Measurements from ENCODE around the gene KRT6A.
"Not testable (repeated sequence)": the region's sequence is repeated elsewhere in the genome, so short reads cannot be mapped to it uniquely, and the experiment has no call there.

The KRT6A gene

DNA sequence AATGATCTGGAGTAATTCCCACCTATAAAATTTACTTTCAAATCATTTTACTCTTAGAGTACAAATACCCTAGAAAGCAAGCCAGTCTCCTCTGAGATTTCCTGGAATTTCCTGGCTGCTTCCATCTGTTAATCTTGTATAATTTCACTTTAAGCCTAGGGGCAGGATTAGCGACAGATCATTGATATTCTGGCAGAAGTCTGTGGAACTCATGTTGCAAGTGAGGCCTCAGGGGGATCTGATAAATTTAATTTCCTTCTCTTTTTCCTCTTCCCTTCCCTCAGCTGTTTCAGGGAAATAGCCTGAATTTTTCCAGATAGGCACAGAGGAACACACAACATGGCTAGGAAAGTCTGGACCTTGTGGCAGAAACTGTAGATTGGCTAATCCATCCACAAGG lies 5.9 kb upstream of the KRT6A start:
- H3K27ac Mint-ChIP-seq, result no peak overlapping the region
- peaks cover 9% of the 10 kb centered on the region for H3K4me1 Mint-ChIP-seq
- H3K9me3 Mint-ChIP-seq, result peaks cover 2% of the 10 kb centered on the region
- peaks cover 43% of the 10 kb centered on the region for H3K27me3 Mint-ChIP-seq
- H3K36me3 Mint-ChIP-seq, result no peaks in the 10 kb centered on the region
- no peak overlapping the region for H3K4me3 Mint-ChIP-seq
- no peak for ATAC-seq

DNA sequence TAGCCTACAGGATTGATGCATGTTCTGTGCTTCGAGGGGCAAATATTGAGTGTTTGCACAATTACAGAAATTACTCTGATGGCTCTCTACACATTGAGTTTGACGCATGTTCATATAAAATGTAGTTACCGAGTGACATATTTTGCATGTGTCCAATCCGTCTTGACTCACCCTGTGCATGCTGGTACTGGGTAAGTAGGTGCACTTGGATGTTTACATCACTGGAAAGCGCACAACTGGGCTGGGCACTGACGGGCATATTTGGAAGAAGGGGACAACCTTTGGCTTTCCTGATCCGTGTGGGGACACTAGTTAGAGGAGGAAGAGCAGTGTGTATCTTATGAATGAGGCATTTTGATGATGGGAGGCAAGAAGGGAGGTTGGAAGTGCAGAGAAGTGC lies 4.9 kb upstream of the KRT6A start:
- peaks cover 53% of the 10 kb centered on the region for H3K27me3 Mint-ChIP-seq

DNA sequence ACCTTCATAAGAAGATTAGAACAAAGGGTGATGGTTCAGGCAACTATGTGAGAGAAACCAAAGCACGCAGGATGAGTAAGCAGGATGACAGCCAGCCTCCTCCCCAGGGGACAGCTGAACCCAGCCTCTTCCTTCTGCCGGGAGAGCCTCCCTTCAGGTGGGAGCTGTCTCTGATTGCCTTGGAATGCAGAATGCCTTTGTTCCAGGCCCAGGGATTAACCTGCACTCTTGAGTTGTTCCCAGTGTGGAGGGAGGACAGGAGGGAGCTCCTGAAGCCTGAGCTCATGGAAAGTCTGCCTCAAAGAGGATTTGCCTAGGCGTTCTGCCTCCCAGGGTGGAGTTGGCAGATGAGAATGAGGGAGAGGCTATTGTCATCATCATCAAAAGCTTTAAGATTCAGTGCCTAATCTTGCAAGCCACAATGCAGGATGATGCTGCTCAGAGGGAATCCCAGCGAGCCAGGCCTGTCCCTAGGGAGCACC lies 3.6 kb upstream of the KRT6A start:
- H3K27ac Mint-ChIP-seq, result no peak overlapping the region
- no peak for ATAC-seq
- H3K4me3 Mint-ChIP-seq, result no peak overlapping the region
- H3K4me1 Mint-ChIP-seq, result peaks cover 9% of the 10 kb centered on the region
- peaks cover 59% of the 10 kb centered on the region for H3K27me3 Mint-ChIP-seq
- no peaks in the 10 kb centered on the region for H3K36me3 Mint-ChIP-seq
- H3K9me3 Mint-ChIP-seq, result no peaks in the 10 kb centered on the region

More for the DNA sequence above, 4.9 kb upstream of the KRT6A start:
- H3K9me3 Mint-ChIP-seq, result no peaks in the 10 kb centered on the region
- H3K4me3 Mint-ChIP-seq, result no peak overlapping the region
- no peak for ATAC-seq
- no peak overlapping the region for H3K27ac Mint-ChIP-seq
- H3K4me1 Mint-ChIP-seq, result peaks cover 9% of the 10 kb centered on the region
- no peaks in the 10 kb centered on the region for H3K36me3 Mint-ChIP-seq

DNA sequence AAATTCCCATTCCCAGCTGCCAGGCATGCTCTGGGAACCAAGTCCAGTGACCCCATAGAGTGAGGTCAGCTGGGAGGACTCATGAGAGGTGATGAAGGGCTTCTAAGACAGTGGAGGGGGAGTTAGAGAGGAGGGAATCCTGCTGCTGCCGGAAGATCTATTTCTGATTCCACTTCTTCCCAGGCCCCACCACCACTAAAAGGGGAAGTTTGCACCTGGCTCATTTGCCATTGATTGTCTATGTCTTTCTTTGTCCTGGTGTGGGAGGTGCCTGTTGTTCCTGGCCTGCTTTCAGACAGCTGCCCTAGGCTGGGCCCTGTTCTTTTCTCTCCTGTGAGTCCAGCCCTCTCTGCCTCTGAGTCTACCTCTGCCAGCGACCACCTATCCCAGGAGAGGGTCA lies 3.0 kb upstream of the KRT6A start:
- Mint-ChIP-seq H3K9me3 (no peaks in the 10 kb centered on the region), H3K4me1 (peaks cover 9% of the 10 kb centered on the region), H3K27me3 (peaks cover 63% of the 10 kb centered on the region), H3K27ac (no peak overlapping the region), H3K36me3 (no peaks in the 10 kb centered on the region), H3K4me3 (no peak overlapping the region)
- ATAC-seq, result no peak

DNA sequence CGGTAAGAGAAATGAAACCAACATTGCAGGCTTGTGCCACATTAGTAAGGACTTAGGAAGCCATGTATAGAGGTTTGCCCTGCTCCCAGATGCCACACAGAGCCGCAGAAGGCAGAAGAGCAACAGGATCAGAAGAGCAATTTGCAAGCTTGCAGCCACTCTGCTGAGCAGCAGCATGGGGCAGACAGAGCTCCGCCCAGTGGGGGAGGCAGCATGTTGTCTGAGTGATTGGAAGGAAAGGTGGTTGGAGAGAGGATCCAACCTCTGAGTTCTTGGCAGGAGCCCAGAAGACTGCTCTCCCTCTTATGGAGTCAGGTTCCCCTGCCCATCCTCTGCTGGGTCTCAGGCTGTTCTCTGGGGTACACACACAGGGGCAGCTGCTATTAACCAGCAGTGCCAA lies 2.3 kb upstream of the KRT6A start:
- Mint-ChIP-seq H3K4me1 (peaks cover 9% of the 10 kb centered on the region), H3K36me3 (no peaks in the 10 kb centered on the region), H3K4me3 (no peak overlapping the region), H3K9me3 (no peaks in the 10 kb centered on the region), H3K27ac (no peak overlapping the region), H3K27me3 (peaks cover 66% of the 10 kb centered on the region)
- no peak for ATAC-seq

DNA sequence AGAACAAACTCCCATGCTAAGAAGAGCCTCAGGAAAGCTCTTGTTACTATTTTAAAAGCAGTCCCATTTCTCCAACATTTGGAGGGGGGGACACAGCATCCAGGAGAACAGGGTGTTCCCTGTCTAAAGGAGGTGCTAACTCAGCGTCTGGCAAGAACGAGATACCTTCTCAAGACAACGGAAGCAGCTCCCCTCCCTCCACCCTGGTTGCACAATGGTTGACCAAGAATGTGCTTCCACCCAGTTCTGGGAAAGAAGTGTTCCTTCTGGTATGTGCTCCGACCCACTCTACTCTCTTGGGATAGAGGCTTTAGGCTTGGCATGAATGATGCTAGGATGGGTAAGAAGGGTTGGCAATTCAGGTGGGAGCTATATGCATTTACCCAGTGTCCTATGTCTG lies 1.5 kb upstream of the KRT6A start:
- ATAC-seq, result no peak
- Mint-ChIP-seq H3K27ac (no peak overlapping the region), H3K4me3 (no peak overlapping the region), H3K27me3 (peaks cover 66% of the 10 kb centered on the region), H3K4me1 (peaks cover 9% of the 10 kb centered on the region), H3K36me3 (no peaks in the 10 kb centered on the region), H3K9me3 (no peaks in the 10 kb centered on the region)

DNA sequence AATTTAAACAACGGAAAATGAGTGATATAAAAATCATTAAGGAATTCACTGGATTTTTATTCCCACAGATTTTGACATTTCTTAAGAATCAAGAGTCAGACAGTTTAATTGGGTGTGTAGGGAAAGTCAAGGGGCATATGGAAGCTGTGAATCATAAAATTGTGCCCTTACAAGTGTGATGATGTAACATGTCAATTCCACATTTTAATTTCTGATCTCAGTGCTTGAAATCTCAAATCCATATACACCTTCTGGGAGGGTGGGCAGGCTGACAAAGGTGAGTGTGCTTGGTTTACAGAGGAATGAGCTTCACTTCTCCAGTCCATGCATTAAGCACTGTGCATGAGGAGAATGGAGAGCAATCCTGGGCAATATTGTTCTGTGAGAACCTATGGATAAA lies 1.0 kb upstream of the KRT6A start:
- H3K4me1 Mint-ChIP-seq, result peaks cover 9% of the 10 kb centered on the region
- no peaks in the 10 kb centered on the region for H3K9me3 Mint-ChIP-seq
- H3K36me3 Mint-ChIP-seq, result no peaks in the 10 kb centered on the region
- ATAC-seq, result no peak
- no peak overlapping the region for H3K4me3 Mint-ChIP-seq
- peaks cover 66% of the 10 kb centered on the region for H3K27me3 Mint-ChIP-seq
- H3K27ac Mint-ChIP-seq, result no peak overlapping the region

DNA sequence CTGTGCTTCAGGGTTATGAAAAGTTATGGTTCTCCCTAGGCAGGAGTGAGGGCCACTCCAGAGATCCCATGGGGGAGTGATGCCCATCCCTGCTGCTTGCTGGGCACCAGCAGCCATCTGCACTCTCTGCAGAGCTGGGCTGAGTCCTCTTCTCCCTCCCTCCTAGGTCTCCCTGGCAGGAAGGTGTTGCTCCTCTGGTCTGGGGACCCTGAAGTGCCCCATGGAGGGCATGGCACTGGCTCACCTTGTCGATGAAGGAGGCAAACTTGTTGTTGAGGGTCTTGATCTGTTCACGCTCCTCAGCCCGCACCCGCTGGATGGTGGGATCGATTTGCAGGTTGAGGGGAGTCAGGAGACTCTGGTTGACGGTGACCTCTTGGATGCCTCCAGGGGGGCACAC lies 652 bp downstream of the KRT6A start:
- not testable (repeated sequence) for H3K4me1 Mint-ChIP-seq, H3K4me3 Mint-ChIP-seq, ATAC-seq, H3K27ac Mint-ChIP-seq, H3K9me3 Mint-ChIP-seq, H3K36me3 Mint-ChIP-seq
- H3K27me3 Mint-ChIP-seq, result peaks cover 53% of the 10 kb centered on the region

DNA sequence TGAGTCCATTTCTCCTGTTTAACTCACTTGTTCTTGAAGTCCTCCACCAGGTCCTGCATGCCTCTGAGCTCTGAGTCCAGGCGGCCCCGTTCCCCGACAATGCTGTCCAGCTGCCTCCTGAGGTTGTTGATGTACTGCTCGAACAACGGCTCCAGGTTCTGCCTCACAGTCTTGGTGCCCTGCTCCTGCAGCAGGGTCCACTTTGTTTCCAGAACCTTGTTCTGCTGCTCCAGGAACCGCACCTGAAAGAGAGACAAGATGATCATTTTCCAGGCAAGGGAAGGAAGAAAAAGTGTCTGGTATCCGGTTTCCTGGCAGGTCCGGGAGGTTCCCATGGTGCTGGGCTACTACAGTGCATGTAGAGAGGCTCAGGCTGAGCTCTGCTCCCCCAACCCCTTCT lies 1.6 kb downstream of the KRT6A start:
- peaks cover 45% of the 10 kb centered on the region for H3K27me3 Mint-ChIP-seq
- not testable (repeated sequence) for H3K9me3 Mint-ChIP-seq, H3K27ac Mint-ChIP-seq, ATAC-seq, H3K4me1 Mint-ChIP-seq, H3K36me3 Mint-ChIP-seq, H3K4me3 Mint-ChIP-seq

DNA sequence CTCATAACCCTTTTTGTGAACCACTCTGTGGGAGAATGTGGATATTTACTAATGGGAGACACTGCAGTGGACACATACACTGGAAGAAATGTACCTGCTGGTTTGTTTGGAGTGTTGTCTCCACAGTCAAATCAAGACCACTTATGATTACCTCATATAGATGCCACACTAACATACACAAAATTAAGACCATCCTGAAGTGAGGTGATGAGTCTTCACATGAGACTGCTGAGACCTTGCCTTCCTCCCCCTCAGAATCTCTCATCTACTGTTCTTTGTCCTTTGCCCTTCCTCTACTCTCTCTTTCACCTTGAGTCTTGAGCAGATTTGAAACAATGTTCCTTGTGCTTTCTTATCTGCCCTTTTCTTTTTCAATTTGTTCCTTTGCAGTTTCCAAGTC lies 4.3 kb downstream of the KRT6A start:
- no peak for ATAC-seq
- Mint-ChIP-seq H3K27me3 (peaks cover 49% of the 10 kb centered on the region), H3K9me3 (peaks cover 7% of the 10 kb centered on the region), H3K27ac (no peak overlapping the region), H3K4me1 (no peaks in the 10 kb centered on the region), H3K4me3 (no peak overlapping the region), H3K36me3 (no peaks in the 10 kb centered on the region)

DNA sequence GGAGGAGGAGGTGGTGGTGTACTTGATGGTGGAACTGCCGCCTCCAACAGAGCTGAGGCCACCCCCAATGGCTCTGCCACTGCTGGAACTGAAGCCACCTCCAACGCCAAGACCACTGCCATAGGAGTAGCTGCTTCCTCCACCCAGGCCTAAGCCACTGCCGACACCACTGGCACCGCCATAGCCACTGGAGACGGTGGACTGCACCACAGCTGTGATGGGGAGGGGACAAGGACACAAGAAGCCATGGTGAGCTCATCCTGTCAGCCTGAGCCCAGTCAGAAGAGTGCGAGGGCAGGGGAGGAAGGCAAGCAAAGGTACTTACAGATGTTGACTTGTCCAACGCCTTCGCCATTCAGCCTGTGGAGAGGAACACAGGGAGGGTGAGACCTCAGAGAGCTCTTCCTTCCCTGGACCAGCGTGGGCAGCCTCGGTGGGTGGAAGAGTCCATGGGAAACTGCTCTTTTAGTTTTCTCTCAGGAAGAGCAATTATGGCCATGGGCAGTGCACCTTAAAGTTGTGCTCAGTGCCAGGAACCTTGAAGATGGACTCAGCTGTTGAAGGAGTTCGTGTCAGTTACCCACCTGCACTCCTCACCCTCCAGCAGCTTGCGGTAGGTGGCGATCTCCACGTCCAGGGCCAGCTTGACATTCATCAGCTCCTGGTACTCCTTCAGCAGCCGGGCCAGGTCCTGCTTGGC lies 5.2 kb downstream of the KRT6A start:
- H3K4me1 Mint-ChIP-seq, H3K9me3 Mint-ChIP-seq, H3K4me3 Mint-ChIP-seq, H3K27ac Mint-ChIP-seq, H3K36me3 Mint-ChIP-seq: not testable (repeated sequence)
- peaks cover 49% of the 10 kb centered on the region for H3K27me3 Mint-ChIP-seq
- ATAC-seq, result peak; percentile 17

DNA sequence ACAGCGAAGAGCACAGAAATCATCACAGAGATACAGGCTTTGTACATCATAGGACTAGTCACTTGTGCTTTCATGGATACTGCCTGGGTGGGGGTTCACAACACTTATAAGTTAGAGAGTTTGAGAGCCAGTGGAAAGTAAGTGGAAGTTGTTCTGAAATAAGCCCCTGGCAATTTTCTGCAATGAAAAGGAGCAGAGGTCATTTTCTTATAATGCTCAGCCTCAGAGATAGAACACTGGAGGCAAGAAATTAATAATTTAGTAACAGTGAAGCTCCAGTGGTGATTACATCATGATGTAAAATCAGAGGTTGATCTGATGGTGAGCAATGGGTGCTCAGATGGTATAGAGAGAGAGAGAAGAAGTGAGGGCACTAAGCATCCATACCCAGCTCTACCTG lies 5.8 kb downstream of the KRT6A start:
- H3K27ac Mint-ChIP-seq, result no peak overlapping the region
- peaks cover 7% of the 10 kb centered on the region for H3K9me3 Mint-ChIP-seq
- H3K4me3 Mint-ChIP-seq, result no peak overlapping the region

DNA sequence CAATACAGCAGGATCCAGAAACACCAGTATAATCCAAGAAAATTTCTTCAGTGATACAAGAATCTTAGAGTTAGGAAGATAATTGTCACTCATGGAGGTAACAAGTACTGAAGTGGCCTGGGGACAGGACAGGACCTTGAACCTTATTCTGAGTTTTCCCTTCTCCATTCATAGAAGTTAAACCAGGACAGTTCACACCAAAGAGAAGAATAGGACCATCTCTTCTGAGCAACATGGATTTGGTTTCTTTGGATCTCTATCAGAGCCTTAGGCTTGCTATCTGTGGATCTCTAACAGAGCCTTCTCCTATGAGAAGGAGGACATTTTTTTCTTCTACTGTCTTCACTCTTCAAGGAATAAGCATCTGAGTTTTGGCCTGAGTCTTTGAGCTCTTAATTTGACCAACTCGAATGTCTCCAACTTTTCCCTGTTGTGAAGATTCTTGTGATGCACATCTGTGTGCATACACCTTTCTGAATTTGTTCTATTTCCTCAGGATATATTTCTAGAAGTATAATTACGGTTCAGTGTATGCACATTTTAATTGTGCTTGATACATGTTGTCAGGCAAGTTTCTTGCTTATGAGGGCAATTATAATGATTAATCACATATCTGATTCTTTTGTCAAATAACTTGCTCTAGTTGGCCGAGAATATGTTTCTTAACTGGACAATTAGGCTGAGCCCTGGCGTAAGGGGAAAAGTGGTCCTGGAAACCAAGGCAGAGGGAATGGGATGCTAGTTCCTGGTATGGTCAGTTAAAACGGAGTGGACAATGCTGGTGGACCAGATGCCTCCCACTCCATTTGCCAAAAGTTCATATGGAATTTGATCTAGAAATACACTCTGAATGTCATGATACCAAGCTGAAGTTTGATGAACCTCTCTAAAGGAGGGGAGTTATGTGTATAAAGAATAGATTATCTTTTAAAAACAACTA lies 6.6 kb downstream of the KRT6A start:
- peaks cover 7% of the 10 kb centered on the region for H3K9me3 Mint-ChIP-seq
- H3K4me3 Mint-ChIP-seq, result no peak overlapping the region
- ATAC-seq, result no peak
- no peak overlapping the region for H3K27ac Mint-ChIP-seq
- no peaks in the 10 kb centered on the region for H3K36me3 Mint-ChIP-seq
- H3K27me3 Mint-ChIP-seq, result peaks cover 35% of the 10 kb centered on the region
- H3K4me1 Mint-ChIP-seq, result no peaks in the 10 kb centered on the region

More for the DNA sequence above, 5.8 kb downstream of the KRT6A start:
- Mint-ChIP-seq H3K4me1 (no peaks in the 10 kb centered on the region), H3K36me3 (no peaks in the 10 kb centered on the region), H3K27me3 (peaks cover 43% of the 10 kb centered on the region)
- ATAC-seq, result no peak

DNA sequence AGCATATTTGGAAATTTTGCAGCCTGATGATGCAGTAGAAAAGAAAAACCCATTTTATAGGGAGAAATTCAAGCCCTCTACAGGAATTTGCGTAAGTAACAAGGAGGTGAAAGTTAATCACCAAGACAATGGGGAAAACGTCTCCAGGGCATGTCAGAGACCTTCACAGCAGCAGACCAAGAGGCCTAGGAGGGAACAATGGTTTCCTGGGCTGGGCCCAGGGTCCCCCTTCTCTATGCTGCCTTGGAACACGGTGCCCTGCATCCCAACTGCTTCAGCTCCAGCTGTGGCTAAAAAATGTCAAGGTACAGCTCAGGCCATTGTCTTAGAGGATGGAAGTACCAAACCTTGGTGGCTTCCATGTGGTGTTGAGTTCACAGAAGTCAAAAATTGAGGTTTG lies 13.0 kb downstream of the KRT6A start:
- H3K36me3 Mint-ChIP-seq, result no peaks in the 10 kb centered on the region
- peaks cover 22% of the 10 kb centered on the region for H3K27me3 Mint-ChIP-seq
- no peak for ATAC-seq
- H3K4me3 Mint-ChIP-seq, result no peak overlapping the region
- H3K27ac Mint-ChIP-seq, result no peak overlapping the region
- peaks cover 14% of the 10 kb centered on the region for H3K9me3 Mint-ChIP-seq
- H3K4me1 Mint-ChIP-seq, result no peaks in the 10 kb centered on the region

DNA sequence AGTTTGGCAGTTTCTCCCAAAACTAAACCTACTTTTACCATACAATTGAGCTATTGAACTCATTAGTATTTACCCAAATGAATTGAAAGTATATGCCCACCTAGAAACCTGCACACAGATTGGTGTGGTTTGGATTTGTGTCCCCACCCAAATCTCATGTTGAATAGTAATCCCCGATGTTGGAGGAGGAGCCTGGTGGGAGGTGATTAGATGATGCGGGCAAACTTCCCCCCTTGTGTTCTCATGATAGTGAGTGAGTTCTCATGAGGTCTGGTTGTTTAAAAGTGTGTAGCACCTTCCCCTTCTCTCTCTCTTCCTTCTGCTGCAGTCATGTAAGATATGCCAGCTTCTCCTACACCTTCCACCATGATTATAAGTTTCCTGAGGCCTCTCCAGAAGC lies 15.4 kb downstream of the KRT6A start:
- Mint-ChIP-seq H3K4me1 (no peaks in the 10 kb centered on the region), H3K9me3 (peaks cover 11% of the 10 kb centered on the region), H3K27ac (no peak overlapping the region), H3K4me3 (no peak overlapping the region), H3K27me3 (no peaks in the 10 kb centered on the region), H3K36me3 (no peaks in the 10 kb centered on the region)
- no peak for ATAC-seq

DNA sequence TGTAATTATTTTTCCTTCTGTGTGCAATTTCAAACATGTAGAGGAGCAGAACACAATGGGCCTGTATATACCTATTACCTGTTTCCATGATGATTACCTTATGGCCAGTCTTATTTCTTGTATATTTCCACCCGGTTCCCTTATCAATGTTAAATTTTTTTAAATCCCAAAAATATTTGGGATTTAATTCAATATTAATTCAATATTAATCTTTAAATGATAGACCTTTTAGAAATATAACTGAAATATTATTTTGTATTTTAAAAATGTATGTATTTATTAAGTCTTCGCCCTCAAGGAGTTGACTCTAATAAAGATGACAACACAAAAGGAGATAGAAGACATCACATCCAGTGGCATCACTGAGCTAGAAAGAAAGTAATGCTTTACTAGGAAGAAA lies 18.8 kb downstream of the KRT6A start:
- Mint-ChIP-seq H3K36me3 (no peaks in the 10 kb centered on the region), H3K4me1 (no peaks in the 10 kb centered on the region), H3K9me3 (peaks cover 5% of the 10 kb centered on the region), H3K27me3 (no peaks in the 10 kb centered on the region), H3K27ac (no peak overlapping the region), H3K4me3 (no peak overlapping the region)
- ATAC-seq, result no peak
